Measurements from ENCODE around the gene PPRC1.
"Not testable (repeated sequence)": the region's sequence is repeated elsewhere in the genome, so short reads cannot be mapped to it uniquely, and the experiment has no call there.

PPRC1 gene

GRCh38 chr10:102170602-102171001, 37.8 kb downstream of the PPRC1 start:
- no peaks in the 10 kb centered on the region for H3K36me3 ChIP-seq (ENCODE audit: control insufficient read depth in 1 of 2, insufficient read depth in 2 of 2, low read length in 2 of 2)

GRCh38 chr10:102172288-102172687, 39.4 kb downstream of the PPRC1 start:
- Histone ChIP-seq H3K4me3 (ENCODE audit: low read depth in 1 of 2, low read length in 2 of 2) (no peak overlapping the region), H3K4me1 (ENCODE audit: control insufficient read depth in 1 of 2, insufficient read depth in 2 of 2, low read length in 2 of 2) (peaks cover 0 to 3% of the 10 kb centered on the region in 2 donors), H3K27ac (ENCODE audit: low read length) (no peak overlapping the region), H3K27me3 (ENCODE audit: low read depth, low read length) (no peaks in the 10 kb centered on the region), H3K36me3 (ENCODE audit: control insufficient read depth in 1 of 2, insufficient read depth in 2 of 2, low read length in 2 of 2) (no peaks in the 10 kb centered on the region), H3K9me3 (ENCODE audit: control insufficient read depth in 1 of 2, low read length in 2 of 2) (no peaks in the 10 kb centered on the region)

More at GRCh38 chr10:102170602-102171001, 37.8 kb downstream of the PPRC1 start:
- no peaks in the 10 kb centered on the region for H3K9me3 ChIP-seq (ENCODE audit: control insufficient read depth in 1 of 2, low read length in 2 of 2)
- H3K27me3 ChIP-seq (ENCODE audit: low read depth, low read length), result no peaks in the 10 kb centered on the region
- no peak overlapping the region for H3K4me3 ChIP-seq (ENCODE audit: low read depth in 1 of 2, low read length in 2 of 2)
- peaks cover 0 to 3% of the 10 kb centered on the region in 2 donors for H3K4me1 ChIP-seq (ENCODE audit: control insufficient read depth in 1 of 2, insufficient read depth in 2 of 2, low read length in 2 of 2)
- no peak overlapping the region for H3K27ac ChIP-seq (ENCODE audit: low read length)

- no peaks in the 10 kb centered on the region for H3K9me3 ChIP-seq (ENCODE audit: control insufficient read depth in 1 of 2, low read length in 2 of 2)
- no peaks in the 10 kb centered on the region for H3K27me3 ChIP-seq (ENCODE audit: low read depth, low read length)
- H3K4me1 ChIP-seq (ENCODE audit: control insufficient read depth in 1 of 2, insufficient read depth in 2 of 2, low read length in 2 of 2), result no peaks in the 10 kb centered on the region
- no peaks in the 10 kb centered on the region for H3K36me3 ChIP-seq (ENCODE audit: control insufficient read depth in 1 of 2, insufficient read depth in 2 of 2, low read length in 2 of 2)
- no peak overlapping the region for H3K27ac ChIP-seq (ENCODE audit: low read length)
- H3K4me3 ChIP-seq (ENCODE audit: low read depth in 1 of 2, low read length in 2 of 2), result no peak overlapping the region
These were observed 42.6 kb downstream of the PPRC1 start for GRCh38 chr10:102175415-102175814.

- Histone ChIP-seq H3K27me3 (ENCODE audit: low read depth, low read length) (no peaks in the 10 kb centered on the region), H3K4me1 (ENCODE audit: control insufficient read depth in 1 of 2, insufficient read depth in 2 of 2, low read length in 2 of 2) (peaks cover 0 to 4% of the 10 kb centered on the region in 2 donors), H3K27ac (ENCODE audit: low read length) (no peak overlapping the region), H3K36me3 (ENCODE audit: control insufficient read depth in 1 of 2, insufficient read depth in 2 of 2, low read length in 2 of 2) (no peaks in the 10 kb centered on the region), H3K9me3 (ENCODE audit: control insufficient read depth in 1 of 2, low read length in 2 of 2) (no peaks in the 10 kb centered on the region), H3K4me3 (ENCODE audit: low read depth in 1 of 2, low read length in 2 of 2) (no peak overlapping the region)
These were observed 51.8 kb downstream of the PPRC1 start for GRCh38 chr10:102184606-102185005.

GRCh38 chr10:102185272-102185671, 52.4 kb downstream of the PPRC1 start:
- peaks cover 0 to 4% of the 10 kb centered on the region in 2 donors for H3K4me1 ChIP-seq (ENCODE audit: control insufficient read depth in 1 of 2, insufficient read depth in 2 of 2, low read length in 2 of 2)
- no peaks in the 10 kb centered on the region for H3K27me3 ChIP-seq (ENCODE audit: low read depth, low read length)
- H3K9me3 ChIP-seq (ENCODE audit: control insufficient read depth in 1 of 2, low read length in 2 of 2), result no peaks in the 10 kb centered on the region
- no peak overlapping the region for H3K27ac ChIP-seq (ENCODE audit: low read length)
- H3K4me3 ChIP-seq (ENCODE audit: low read depth in 1 of 2, low read length in 2 of 2), result no peak overlapping the region
- no peaks in the 10 kb centered on the region for H3K36me3 ChIP-seq (ENCODE audit: control insufficient read depth in 1 of 2, insufficient read depth in 2 of 2, low read length in 2 of 2)

- no peaks in the 10 kb centered on the region for H3K9me3 ChIP-seq (ENCODE audit: control insufficient read depth in 1 of 2, low read length in 2 of 2)
- no peak overlapping the region for H3K4me3 ChIP-seq (ENCODE audit: low read depth in 1 of 2, low read length in 2 of 2)
- H3K4me1 ChIP-seq (ENCODE audit: control insufficient read depth in 1 of 2, insufficient read depth in 2 of 2, low read length in 2 of 2), result peaks cover 0 to 4% of the 10 kb centered on the region in 2 donors
- H3K27ac ChIP-seq (ENCODE audit: low read length), result no peak overlapping the region
- H3K36me3 ChIP-seq (ENCODE audit: control insufficient read depth in 1 of 2, insufficient read depth in 2 of 2, low read length in 2 of 2), result no peaks in the 10 kb centered on the region
- no peaks in the 10 kb centered on the region for H3K27me3 ChIP-seq (ENCODE audit: low read depth, low read length)
These were observed 53.1 kb downstream of the PPRC1 start for GRCh38 chr10:102185811-102186527.

GRCh38 chr10:102188298-102188940, 55.6 kb downstream of the PPRC1 start:
- no peaks in the 10 kb centered on the region for H3K36me3 ChIP-seq (ENCODE audit: control insufficient read depth in 1 of 2, insufficient read depth in 2 of 2, low read length in 2 of 2)
- H3K4me1 ChIP-seq (ENCODE audit: control insufficient read depth in 1 of 2, insufficient read depth in 2 of 2, low read length in 2 of 2), result peaks cover 0 to 4% of the 10 kb centered on the region in 2 donors
- no peaks in the 10 kb centered on the region for H3K27me3 ChIP-seq (ENCODE audit: low read depth, low read length)
- no peak overlapping the region for H3K4me3 ChIP-seq (ENCODE audit: low read depth in 1 of 2, low read length in 2 of 2)
- no peaks in the 10 kb centered on the region for H3K9me3 ChIP-seq (ENCODE audit: control insufficient read depth in 1 of 2, low read length in 2 of 2)
- no peak overlapping the region for H3K27ac ChIP-seq (ENCODE audit: low read length)

- not testable (repeated sequence) for H3K27ac ChIP-seq (ENCODE audit: low read length); H3K4me1 ChIP-seq (ENCODE audit: control insufficient read depth in 1 of 2, insufficient read depth in 2 of 2, low read length in 2 of 2); H3K27me3 ChIP-seq (ENCODE audit: low read depth, low read length); H3K9me3 ChIP-seq (ENCODE audit: control insufficient read depth in 1 of 2, low read length in 2 of 2); H3K36me3 ChIP-seq (ENCODE audit: control insufficient read depth in 1 of 2, insufficient read depth in 2 of 2, low read length in 2 of 2)
- peak overlapping the region in 1 of 2 donors; percentile 26 for H3K4me3 ChIP-seq (ENCODE audit: low read depth in 1 of 2, low read length in 2 of 2)
These were observed 56.4 kb downstream of the PPRC1 start for GRCh38 chr10:102188941-102189898.

- Histone ChIP-seq H3K4me3 (ENCODE audit: low read depth in 1 of 2, low read length in 2 of 2) (no peak overlapping the region), H3K27ac (ENCODE audit: low read length) (no peak overlapping the region), H3K9me3 (ENCODE audit: control insufficient read depth in 1 of 2, low read length in 2 of 2) (no peaks in the 10 kb centered on the region), H3K36me3 (ENCODE audit: control insufficient read depth in 1 of 2, insufficient read depth in 2 of 2, low read length in 2 of 2) (no peaks in the 10 kb centered on the region), H3K4me1 (ENCODE audit: control insufficient read depth in 1 of 2, insufficient read depth in 2 of 2, low read length in 2 of 2) (peaks cover 0 to 4% of the 10 kb centered on the region in 2 donors), H3K27me3 (ENCODE audit: low read depth, low read length) (no peaks in the 10 kb centered on the region)
These were observed 59.1 kb downstream of the PPRC1 start for GRCh38 chr10:102191956-102192355.

GRCh38 chr10:102195296-102195870, 62.5 kb downstream of the PPRC1 start:
- Histone ChIP-seq H3K27ac (ENCODE audit: low read length) (no peak overlapping the region), H3K36me3 (ENCODE audit: control insufficient read depth in 1 of 2, insufficient read depth in 2 of 2, low read length in 2 of 2) (no peaks in the 10 kb centered on the region), H3K9me3 (ENCODE audit: control insufficient read depth in 1 of 2, low read length in 2 of 2) (no peaks in the 10 kb centered on the region), H3K4me3 (ENCODE audit: low read depth in 1 of 2, low read length in 2 of 2) (no peak overlapping the region), H3K27me3 (ENCODE audit: low read depth, low read length) (no peaks in the 10 kb centered on the region), H3K4me1 (ENCODE audit: control insufficient read depth in 1 of 2, insufficient read depth in 2 of 2, low read length in 2 of 2) (no peaks in the 10 kb centered on the region)

- no peaks in the 10 kb centered on the region for H3K9me3 ChIP-seq (ENCODE audit: control insufficient read depth in 1 of 2, low read length in 2 of 2)
- no peaks in the 10 kb centered on the region for H3K36me3 ChIP-seq (ENCODE audit: control insufficient read depth in 1 of 2, insufficient read depth in 2 of 2, low read length in 2 of 2)
- no peaks in the 10 kb centered on the region for H3K27me3 ChIP-seq (ENCODE audit: low read depth, low read length)
- no peak overlapping the region for H3K27ac ChIP-seq (ENCODE audit: low read length)
- H3K4me3 ChIP-seq (ENCODE audit: low read depth in 1 of 2, low read length in 2 of 2), result no peak overlapping the region
- H3K4me1 ChIP-seq (ENCODE audit: control insufficient read depth in 1 of 2, insufficient read depth in 2 of 2, low read length in 2 of 2), result no peaks in the 10 kb centered on the region
These were observed 64.1 kb downstream of the PPRC1 start for GRCh38 chr10:102196893-102197292.
